HepG2 (cell line): Measurements from ENCODE around the gene HRC. TPM values are rescaled to one million over a fixed set of nuclear protein-coding genes. Genes with fewer than 3 reads are reported as not detected.

Source experiments
- ARID5B ChIP-seq: IDR thresholded peaks from 2 replicates; pipeline ENCODE4 v1.4.0; 2020; ENCODE audit warnings: mild to moderate bottlenecking, missing genetic modification reagents
- ATF1 ChIP-seq: IDR thresholded peaks from 2 replicates; pipeline ENCODE4 v1.6.1; 2016; ENCODE audit warnings: mild to moderate bottlenecking, control low read depth
- BRCA1 ChIP-seq: sonication (generic); formaldehyde crosslinking; IDR thresholded peaks from 2 replicates; pipeline ENCODE4 v1.4.0; 2020; ENCODE audit warnings: missing genetic modification reagents
- CHD2 ChIP-seq: IDR thresholded peaks from 2 replicates; pipeline ENCODE4 v1.6.1; 2011; ENCODE audit warnings: low read depth, low read length, improper control_type of control experiment
- FOSL2 ChIP-seq: sonication (generic); formaldehyde crosslinking; IDR thresholded peaks from 2 replicates; pipeline ENCODE4 v1.4.0; 2020; ENCODE audit warnings: missing genetic modification reagents
- GPBP1L1 ChIP-seq: sonication (generic); formaldehyde crosslinking; IDR thresholded peaks from 2 replicates; pipeline ENCODE4 v1.5.0; 2020; ENCODE audit warnings: mild to moderate bottlenecking, missing genetic modification reagents
- HNRNPH1 ChIP-seq: fragments of 200-400 bp; formaldehyde crosslinking; optimal IDR thresholded peaks from 2 replicates; pipeline ENCODE3; 2017; ENCODE audit warnings: mild to moderate bottlenecking, low read depth, low read length
- ISX ChIP-seq: sonication (generic); formaldehyde crosslinking; conservative IDR thresholded peaks from 2 replicates; pipeline ENCODE4 v1.5.0; 2020; ENCODE audit warnings: missing genetic modification reagents
- SOX13 ChIP-seq, 3 experiments: fragments of 450-650 bp in 1 of 3; sonication (generic) in 1 of 3; formaldehyde crosslinking in 1 of 3; IDR thresholded peaks in 2 of 3; conservative IDR thresholded peaks in 1 of 3; 2 replicates each; pipeline versions ENCODE4 v1.5.0 to v1.6.1; 2016 to 2020; ENCODE audit warnings: antibody characterized with exemption in 1 of 3, mild to moderate bottlenecking in 1 of 3, missing compliant biosample characterization in 1 of 3, missing genetic modification reagents in 1 of 3, moderate library complexity in 1 of 3
- TIGD3 ChIP-seq: sonication (generic); formaldehyde crosslinking; IDR thresholded peaks from 2 replicates; pipeline ENCODE4 v1.5.1; 2020; ENCODE audit warnings: mild to moderate bottlenecking, missing genetic modification reagents, borderline replicate concordance
- ZBTB37 ChIP-seq: sonication (generic); formaldehyde crosslinking; IDR thresholded peaks from 2 replicates; pipeline ENCODE4 v1.4.0; 2020; ENCODE audit warnings: mild to moderate bottlenecking, missing genetic modification reagents
- ZNF513 ChIP-seq: sonication (generic); formaldehyde crosslinking; conservative IDR thresholded peaks from 2 replicates; pipeline ENCODE4 v1.5.0; 2020; ENCODE audit warnings: missing genetic modification reagents
- ZNF614 ChIP-seq: IDR thresholded peaks from 2 replicates; pipeline ENCODE4 v1.6.1; 2018; ENCODE audit warnings: missing biosample characterization, missing genetic modification reagents, inconsistent platforms, borderline replicate concordance
- ZNF678 ChIP-seq: sonication (generic); formaldehyde crosslinking; IDR thresholded peaks from 2 replicates; pipeline ENCODE4 v1.4.0; 2020; ENCODE audit warnings: mild to moderate bottlenecking, missing genetic modification reagents
- ZUFSP ChIP-seq: sonication (generic); formaldehyde crosslinking; IDR thresholded peaks from 2 replicates; pipeline ENCODE4 v1.9.0; 2021; ENCODE audit warnings: missing genetic modification reagents, mild to moderate bottlenecking, borderline replicate concordance
- polyA plus RNA-seq, 8 experiments: library from polyadenylated mRNA; depleted of rRNA in 3 of 8; stranded (reverse) in 7 of 8; unstranded in 1 of 8; fragments of >200 nt; fragmentation: Illumina TruSeq in 4 of 8; extraction: Trizol in 4 of 8; gene quantifications; 2 replicates each; pipeline versions ENCODE4 v1.2.1 to v1.2.3, GENCODE V29; 2011 to 2016; ENCODE audit warnings: low read depth in 4 of 8, missing spikeins in 1 of 8, mixed read lengths in 1 of 8; ENCODE audit not compliant: insufficient read depth in 1 of 8
- total RNA-seq, 5 experiments: library from RNA; depleted of rRNA; stranded (reverse); fragments of >200 nt; fragmentation: Illumina TruSeq; extraction: Trizol; gene quantifications; 2 replicates each; pipeline ENCODE4 v1.2.3, GENCODE V29; 2016; ENCODE audit warnings: low read depth in 1 of 5

The HRC gene
- total and polyA plus RNA-seq, 2 of the 13 experiments (the other 11 are each of a cell fraction or from before 2014, with no cell fraction given): 3.6 to 15.4 TPM

- TF ChIP-seq SOX13 (IDR thresholded peaks at IDR 0.05): no peak; the same call in 1 of the 2 replicates
- TF ChIP-seq SOX13 (CRISPR knock-in tag; conservative IDR thresholded peaks at IDR 0.05 in 1 of 2, IDR thresholded peaks at IDR 0.05 in 1 of 2): peak in 1 of 2 experiments; percentile 63; a peak in 1 of 4 replicates
- TF ChIP-seq CHD2: peak; percentile 34; the same call in 1 of the 2 replicates
- TF ChIP-seq ZNF678 (CRISPR knock-in tag): peak; percentile 98; the same call in 1 of the 2 replicates
- peak; percentile 84 for TF ChIP-seq ARID5B
- TF ChIP-seq ATF1 (CRISPR knock-in tag): no peak
- TF ChIP-seq BRCA1 (CRISPR knock-in tag): peak; percentile 99
- TF ChIP-seq ZNF513 (CRISPR knock-in tag): 0 out of 2 replicates have a peak, but pooled peaks have one; percentile 14
- TF ChIP-seq ZBTB37: no peak
- no peak for TF ChIP-seq GPBP1L1 (CRISPR knock-in tag)
- no peak for TF ChIP-seq HNRNPH1
- TF ChIP-seq ZUFSP (CRISPR knock-in tag): no peak
- peak; percentile 95; the same call in 1 of the 2 replicates for TF ChIP-seq ZNF614
- TF ChIP-seq TIGD3: peak; percentile 91; the same call in 1 of the 2 replicates
- TF ChIP-seq FOSL2: peak; percentile 64
- TF ChIP-seq ISX: peak; percentile 98
Observed at GRCh38 chr19:49127674-49128544, 27.3 kb downstream of the HRC start (continued).
